ENCODE data around the gene OPHN1.

GRCh38 chrX:68018248-68019203 lies 414.8 kb downstream of the OPHN1 start:
- TF ChIP-seq, protein P1, sequence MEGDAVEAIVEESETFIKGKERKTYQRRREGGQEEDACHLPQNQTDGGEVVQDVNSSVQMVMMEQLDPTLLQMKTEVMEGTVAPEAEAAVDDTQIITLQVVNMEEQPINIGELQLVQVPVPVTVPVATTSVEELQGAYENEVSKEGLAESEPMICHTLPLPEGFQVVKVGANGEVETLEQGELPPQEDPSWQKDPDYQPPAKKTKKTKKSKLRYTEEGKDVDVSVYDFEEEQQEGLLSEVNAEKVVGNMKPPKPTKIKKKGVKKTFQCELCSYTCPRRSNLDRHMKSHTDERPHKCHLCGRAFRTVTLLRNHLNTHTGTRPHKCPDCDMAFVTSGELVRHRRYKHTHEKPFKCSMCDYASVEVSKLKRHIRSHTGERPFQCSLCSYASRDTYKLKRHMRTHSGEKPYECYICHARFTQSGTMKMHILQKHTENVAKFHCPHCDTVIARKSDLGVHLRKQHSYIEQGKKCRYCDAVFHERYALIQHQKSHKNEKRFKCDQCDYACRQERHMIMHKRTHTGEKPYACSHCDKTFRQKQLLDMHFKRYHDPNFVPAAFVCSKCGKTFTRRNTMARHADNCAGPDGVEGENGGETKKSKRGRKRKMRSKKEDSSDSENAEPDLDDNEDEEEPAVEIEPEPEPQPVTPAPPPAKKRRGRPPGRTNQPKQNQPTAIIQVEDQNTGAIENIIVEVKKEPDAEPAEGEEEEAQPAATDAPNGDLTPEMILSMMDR (conservative IDR thresholded peaks at IDR 0.05; ENCODE audit: low read depth, low read length): peak; percentile 68
- no peak for TF ChIP-seq EZH2 (IDR thresholded peaks at IDR 0.05; ENCODE audit: borderline replicate concordance, low read depth, low read length, poor library complexity, severe bottlenecking)

All from A673 (cell line).